Measurements from ENCODE around the gene MTSS2.

DNA sequence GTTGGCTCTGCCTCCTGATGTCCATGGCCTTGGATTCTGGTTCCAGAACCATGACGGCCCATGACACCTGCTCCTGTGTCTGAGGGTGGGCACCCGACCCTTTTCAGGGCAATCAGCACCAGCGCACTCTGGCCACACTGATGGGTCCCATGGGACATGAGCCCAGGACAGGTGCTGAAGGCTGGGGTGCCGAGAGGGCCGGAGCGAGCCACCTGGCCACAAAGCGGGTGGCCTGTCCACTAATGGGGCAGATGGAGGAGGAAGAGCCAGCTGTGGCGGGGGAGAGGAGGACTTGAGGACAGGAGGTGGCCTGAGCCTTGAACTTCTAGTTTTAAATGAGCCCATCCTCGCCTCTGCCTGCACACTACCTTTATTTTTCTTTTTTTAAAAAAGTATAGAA is 31.2 kb upstream of the MTSS2 start:
- no peak for TF ChIP-seq SUZ12 (IDR thresholded peaks at IDR 0.05; ENCODE audit: extremely low read depth, insufficient read depth, insufficient read length)
- TF ChIP-seq ZNF274 (IDR thresholded peaks at IDR 0.05; ENCODE audit: low read depth, low read length) = no peak
